Measurements from ENCODE around the gene STPG2.

Gene STPG2

DNA sequence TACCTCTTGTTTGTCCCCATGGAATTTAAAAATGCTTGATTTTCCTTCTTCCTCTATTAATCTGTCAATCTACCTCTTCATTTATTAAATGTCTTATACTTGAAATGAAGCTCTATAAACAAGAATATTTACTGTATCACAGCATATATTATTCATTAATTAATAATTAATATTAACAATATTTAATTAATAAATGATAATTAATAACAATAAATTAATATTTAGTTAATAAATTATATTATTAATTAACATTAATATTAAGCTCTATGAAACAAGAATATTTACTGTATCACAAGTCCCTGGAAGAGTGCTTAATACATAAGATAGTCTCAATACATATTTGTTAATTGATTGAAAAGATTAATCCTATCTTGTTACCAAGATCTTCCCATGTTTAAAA is 306.6 kb downstream of the STPG2 start:
- no peak for DNase-seq (ENCODE audit: low read depth in 1 of 2, low spot score in 1 of 2)

DNA sequence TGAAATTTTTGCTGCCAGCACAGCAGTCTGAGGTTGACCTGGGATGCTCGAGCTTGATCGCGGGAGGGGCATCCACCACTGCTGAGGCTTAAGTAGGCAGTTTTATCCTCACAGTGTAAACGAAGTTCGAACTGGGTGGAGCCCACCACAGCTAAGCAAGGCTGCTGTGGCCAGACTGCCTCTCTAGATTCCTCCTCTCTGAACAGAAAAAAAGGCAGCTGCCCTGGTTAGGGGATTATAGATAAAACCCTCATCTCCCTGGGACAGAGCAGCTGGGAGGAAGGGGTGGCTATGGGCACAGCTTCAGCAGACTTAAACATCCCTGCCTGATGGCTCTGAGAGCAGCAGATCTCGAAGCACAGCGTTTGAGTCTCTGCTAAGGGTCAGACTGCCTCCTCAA is 314.6 kb downstream of the STPG2 start:
- no peak for DNase-seq (ENCODE audit: low read depth in 1 of 2, low spot score in 1 of 2)

DNA sequence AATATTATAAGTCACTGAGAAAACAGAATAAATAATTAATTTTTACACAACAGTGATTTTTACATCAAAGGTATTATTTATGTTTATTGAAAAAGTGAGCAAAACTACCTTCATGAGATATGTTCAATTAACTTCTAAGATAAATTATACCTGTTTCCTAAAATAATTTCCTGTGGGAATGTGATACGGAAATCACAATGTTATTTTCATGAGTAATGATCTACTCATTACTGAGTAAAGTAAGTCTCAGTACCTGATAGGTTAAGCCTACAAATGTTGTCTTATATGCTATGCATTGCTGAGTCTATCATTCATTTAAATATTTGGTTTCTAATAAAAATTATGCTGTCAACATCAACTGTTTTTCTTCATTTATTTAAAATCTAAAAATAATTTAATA is 324.0 kb downstream of the STPG2 start:
- DNase-seq (ENCODE audit: low read depth in 1 of 2, low spot score in 1 of 2), result no peak

DNA sequence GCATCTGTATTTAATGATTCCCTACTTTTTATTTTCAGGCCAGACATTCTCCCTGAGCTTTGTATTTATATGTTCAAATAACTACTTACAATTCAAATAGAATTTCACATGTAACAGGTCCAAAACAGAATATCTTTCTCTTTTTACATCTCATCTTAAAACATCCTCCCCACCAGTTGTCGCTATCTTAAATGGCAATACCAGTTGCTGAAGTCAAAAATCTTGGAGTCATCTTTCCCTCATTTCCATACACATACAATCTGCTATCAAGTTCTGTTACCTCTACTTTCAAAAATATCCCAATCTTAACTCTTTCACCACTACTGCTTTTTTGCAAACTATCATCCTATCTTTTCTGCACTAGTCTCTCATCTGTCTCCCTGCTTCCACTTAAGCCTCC is 330.5 kb downstream of the STPG2 start:
- no peak for DNase-seq (ENCODE audit: low read depth in 1 of 2, low spot score in 1 of 2)

GRCh38 chr4:97786306-97786920 is 356.9 kb downstream of the STPG2 start:
- no peak for DNase-seq (ENCODE audit: low read depth in 1 of 2, low spot score in 1 of 2)

GRCh38 chr4:97778174-97778573 is 365.1 kb downstream of the STPG2 start:
- no peak for DNase-seq (ENCODE audit: low read depth in 1 of 2, low spot score in 1 of 2)

DNA sequence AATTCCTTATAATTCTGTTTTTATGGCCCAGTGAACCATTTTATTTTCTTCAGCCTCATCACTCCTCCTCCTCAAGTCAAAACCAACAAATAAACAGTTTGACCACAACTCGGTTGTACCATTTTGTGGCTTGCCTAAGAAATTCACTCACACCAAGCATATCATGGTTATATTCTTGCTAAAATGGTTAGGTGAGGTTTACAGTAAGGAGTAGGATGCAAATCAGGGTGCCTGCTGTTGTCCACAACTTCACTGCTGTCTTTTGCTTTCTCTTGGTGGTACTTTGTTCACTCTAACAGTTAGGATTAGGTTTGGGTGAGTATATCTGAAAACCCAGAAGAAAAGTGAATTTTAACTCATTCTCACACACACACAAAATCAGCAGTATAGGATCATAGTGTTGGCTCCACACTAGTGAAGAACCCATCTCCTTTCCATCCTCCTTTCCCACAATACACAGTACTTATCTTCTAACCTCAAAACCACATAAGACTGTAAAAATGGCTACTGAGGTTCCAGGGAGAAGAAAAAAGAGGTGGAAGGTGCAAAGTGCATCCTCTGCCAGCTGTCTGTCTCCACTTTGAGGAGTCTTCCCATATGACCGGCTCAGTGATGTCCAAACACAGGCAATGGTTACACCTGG is 368.8 kb downstream of the STPG2 start:
- no peak for DNase-seq (ENCODE audit: low read depth in 1 of 2, low spot score in 1 of 2)

GRCh38 chr4:97770222-97770621 is 373.1 kb downstream of the STPG2 start:
- DNase-seq (ENCODE audit: low read depth in 1 of 2, low spot score in 1 of 2), result no peak

DNA sequence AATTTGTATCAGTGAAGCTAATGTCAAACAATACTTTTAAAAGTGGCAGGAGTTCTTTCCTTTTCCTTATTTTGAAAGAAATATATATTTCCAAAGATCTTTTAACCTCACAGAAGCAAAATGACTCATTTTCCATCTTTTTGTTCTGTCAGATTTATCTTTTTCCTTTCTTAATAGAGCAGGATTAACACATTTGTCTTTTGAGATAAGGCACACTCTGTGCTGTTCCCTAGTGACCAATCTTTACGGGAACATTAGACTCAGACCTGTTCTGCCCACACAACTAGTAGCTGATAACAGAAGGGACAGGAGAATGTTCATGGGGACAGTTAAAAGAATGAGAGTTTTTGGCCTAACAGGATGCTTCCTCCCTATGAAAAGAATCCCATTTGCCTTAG is 381.2 kb downstream of the STPG2 start:
- no peak for DNase-seq (ENCODE audit: low read depth in 1 of 2, low spot score in 1 of 2)

GRCh38 chr4:97761445-97762114 is 381.7 kb downstream of the STPG2 start:
- no peak for DNase-seq (ENCODE audit: low read depth in 1 of 2, low spot score in 1 of 2)

- DNase-seq (ENCODE audit: low read depth in 1 of 2, low spot score in 1 of 2), result no peak
Measured at GRCh38 chr4:97759785-97760184, 383.5 kb downstream of the STPG2 start.

GRCh38 chr4:97752599-97752998 is 390.7 kb downstream of the STPG2 start:
- DNase-seq (ENCODE audit: low read depth in 1 of 2, low spot score in 1 of 2), result no peak

GRCh38 chr4:97747945-97748344 is 395.3 kb downstream of the STPG2 start:
- no peak for DNase-seq (ENCODE audit: low read depth in 1 of 2, low spot score in 1 of 2)

DNA sequence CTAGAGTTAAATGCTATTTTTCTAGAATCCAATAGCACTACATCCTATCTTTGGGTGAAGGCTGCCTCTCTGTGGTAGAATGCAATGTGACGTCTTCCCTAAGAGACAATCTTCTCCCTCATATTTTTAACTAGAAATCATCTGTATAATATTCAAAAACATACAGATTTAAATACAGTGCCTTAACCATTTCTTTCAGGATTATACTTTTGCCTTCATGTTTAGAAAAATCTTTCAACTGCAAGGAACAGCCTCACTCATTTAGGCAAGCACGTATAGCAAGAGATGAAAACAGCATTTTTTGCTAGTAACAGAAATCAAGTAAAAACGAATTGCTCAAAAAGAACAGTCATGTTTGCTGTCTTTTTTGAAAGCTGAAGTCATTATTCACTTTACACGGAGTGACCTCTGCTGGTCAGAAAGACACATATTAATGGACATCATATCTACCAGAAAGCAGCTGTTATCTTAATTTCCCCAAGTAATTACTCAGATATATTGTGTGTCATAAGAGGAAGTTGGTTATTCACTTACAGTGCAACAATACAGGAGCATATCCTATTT is 422.3 kb downstream of the STPG2 start:
- no peak for DNase-seq (ENCODE audit: low read depth in 1 of 2, low spot score in 1 of 2)

- DNase-seq (ENCODE audit: low read depth in 1 of 2, low spot score in 1 of 2), result no peak
Measured at GRCh38 chr4:97691111-97691605, 452.1 kb downstream of the STPG2 start.

GRCh38 chr4:97670703-97671269 is 472.5 kb downstream of the STPG2 start:
- no peak for DNase-seq (ENCODE audit: low read depth in 1 of 2, low spot score in 1 of 2)

DNA sequence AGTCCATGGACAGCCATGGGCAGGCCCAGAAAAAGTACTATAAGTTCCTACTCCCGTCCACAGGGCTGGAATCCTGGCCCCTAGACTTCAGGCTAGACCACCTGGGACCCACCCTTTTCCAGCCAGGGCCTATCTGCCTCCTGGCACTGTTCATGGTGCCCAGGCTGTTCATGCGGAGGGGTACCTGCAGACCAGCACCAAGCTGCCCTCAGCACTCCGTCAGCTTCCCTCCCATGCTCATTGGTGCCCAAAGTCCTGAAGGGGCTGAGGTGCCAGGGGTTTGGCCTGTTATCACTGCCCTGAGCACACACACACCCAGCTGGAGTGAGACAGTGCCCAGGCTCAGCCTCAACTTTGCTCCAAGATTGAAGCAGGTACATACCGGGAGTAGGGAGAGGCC is 477.7 kb downstream of the STPG2 start:
- no peak for DNase-seq (ENCODE audit: low read depth in 1 of 2, low spot score in 1 of 2)

DNA sequence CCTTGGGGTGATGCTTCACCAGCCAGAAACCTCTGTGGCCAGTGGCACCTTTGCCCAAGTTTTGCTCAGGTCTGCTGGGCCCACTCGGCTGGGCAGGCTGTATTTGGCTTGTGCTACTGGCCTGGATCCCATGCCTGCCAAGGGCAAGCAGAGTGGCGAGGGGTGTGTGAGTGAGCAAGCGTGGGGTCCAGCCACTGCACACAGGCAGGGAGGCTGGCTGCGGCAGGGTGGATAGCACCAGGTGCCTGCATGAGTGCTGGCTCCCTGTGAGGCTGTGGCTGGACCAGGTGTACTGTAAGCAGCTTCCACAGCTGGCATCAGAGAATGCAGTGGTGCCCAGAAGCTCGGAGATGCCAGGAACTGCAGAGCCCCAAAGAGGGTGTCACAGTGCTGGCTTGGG is 478.5 kb downstream of the STPG2 start:
- no peak for DNase-seq (ENCODE audit: low read depth in 1 of 2, low spot score in 1 of 2)

DNA sequence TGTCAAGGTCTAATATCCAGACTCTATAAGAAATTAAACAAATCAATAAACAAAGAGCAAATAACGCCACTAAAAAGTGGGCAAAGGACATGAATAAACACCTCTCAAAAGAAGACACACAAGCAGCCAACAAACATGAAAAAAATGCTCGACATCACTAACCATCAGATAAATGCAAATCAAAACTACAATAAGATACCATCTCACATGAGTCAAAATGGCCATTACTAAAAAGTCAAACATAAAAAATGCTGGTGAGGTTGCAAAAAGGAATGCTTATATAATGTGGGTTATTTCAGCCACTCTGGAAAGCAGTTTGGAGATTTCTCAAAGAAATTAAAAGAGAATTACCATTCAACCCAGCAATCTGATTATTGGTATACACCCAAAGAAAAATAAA is 481.1 kb downstream of the STPG2 start:
- DNase-seq (ENCODE audit: low read depth in 1 of 2, low spot score in 1 of 2), result no peak

- no peak for DNase-seq (ENCODE audit: low read depth in 1 of 2, low spot score in 1 of 2)
Measured at GRCh38 chr4:97656044-97656720, 487.1 kb downstream of the STPG2 start.

DNA sequence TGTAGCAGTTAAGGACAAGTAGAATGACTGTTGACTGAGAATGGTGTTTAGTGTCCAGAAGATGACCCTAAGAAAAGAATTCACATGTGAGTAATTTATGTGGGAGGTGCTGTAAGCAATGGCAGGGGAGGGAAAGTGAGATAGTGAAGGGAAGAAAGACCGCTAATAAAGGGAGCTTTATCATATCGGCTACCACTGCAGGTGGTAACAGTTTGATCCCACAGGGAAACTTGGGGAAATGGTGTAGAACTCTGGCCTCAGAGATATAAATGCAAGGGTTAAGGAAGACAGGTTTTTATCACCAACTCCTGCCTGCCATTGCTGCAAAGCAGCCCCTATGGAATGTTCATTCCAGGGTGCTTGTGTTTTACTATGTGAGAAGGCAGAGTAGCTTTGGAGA is 489.6 kb downstream of the STPG2 start:
- DNase-seq (ENCODE audit: low read depth in 1 of 2, low spot score in 1 of 2), result no peak
